ENCODE measurements around the gene NMU.

The NMU gene

GRCh38 chr4:55546506-55546755 is 89.7 kb downstream of the NMU start:
- CTCF ChIA-PET, result no interaction called here
- TF ChIP-seq ZNF398 (tag by site-specific recombination; IDR thresholded peaks at IDR 0.05), result peak; percentile 82
- TF ChIP-seq MZF1 (tag by site-specific recombination; IDR thresholded peaks at IDR 0.05; ENCODE audit: borderline replicate concordance), result no peak
- Histone ChIP-seq H3K36me3 (ENCODE audit: control insufficient read depth in 2 of 2, insufficient read depth in 1 of 2, low read length in 2 of 2) (no peaks in the 10 kb centered on the region), H3K4me1 (ENCODE audit: control insufficient read depth, insufficient read depth, low read length) (no peaks in the 10 kb centered on the region), H3K9me3 (ENCODE audit: control insufficient read depth, insufficient read depth, low read depth, low read length) (no peaks in the 10 kb centered on the region), H3K4me3 (ENCODE audit: low read depth, low read length) (peak overlapping the region; percentile 66), H3K27ac (ENCODE audit: extremely low read depth, low read depth, low read length) (peak overlapping the region; percentile 84)
- POLR2A ChIA-PET, result interaction anchor here (0.7 to 2.4 kb wide), 5 partner anchors 16 to 188 kb away, joined by 3 to 14 read pairs (median 6); partner anchors contain the start of gene TMEM165

- no peaks in the 10 kb centered on the region for H3K36me3 ChIP-seq (ENCODE audit: control insufficient read depth in 2 of 2, insufficient read depth in 1 of 2, low read length in 2 of 2)
- no peaks in the 10 kb centered on the region for H3K4me1 ChIP-seq (ENCODE audit: control insufficient read depth, insufficient read depth, low read length)
- H3K4me3 ChIP-seq (ENCODE audit: low read depth, low read length), result peak overlapping the region; percentile 66
- peak overlapping the region; percentile 84 for H3K27ac ChIP-seq (ENCODE audit: extremely low read depth, low read depth, low read length)
- H3K9me3 ChIP-seq (ENCODE audit: control insufficient read depth, insufficient read depth, low read depth, low read length), result no peaks in the 10 kb centered on the region
- POLR2A ChIA-PET, result interaction anchor here (0.7 to 2.4 kb wide), 5 partner anchors 16 to 188 kb away, joined by 3 to 14 read pairs (median 6); partner anchors contain the start of gene TMEM165
- CTCF ChIA-PET, result interaction anchor here (0.6 to 0.7 kb wide), 3 partner anchors 55 to 441 kb away, joined by 3 read pairs; no protein-coding TSS in a partner anchor
- TF ChIP-seq ZNF585B (tag by site-specific recombination; IDR thresholded peaks at IDR 0.05) (no peak), ZNF26 (tag by site-specific recombination; IDR thresholded peaks at IDR 0.05) (no peak), ZBTB11 (tag by site-specific recombination; conservative IDR thresholded peaks at IDR 0.05; ENCODE audit: low read depth) (peak; percentile 96), ZNF654 (tag by site-specific recombination; IDR thresholded peaks at IDR 0.05; ENCODE audit: low read depth) (no peak), ZNF433 (tag by site-specific recombination; IDR thresholded peaks at IDR 0.05; ENCODE audit: low read depth) (no peak), ZNF10 (tag by site-specific recombination; IDR thresholded peaks at IDR 0.05) (no peak), YY2 (tag by site-specific recombination; IDR thresholded peaks at IDR 0.05) (no peak), TCF7L2 (IDR thresholded peaks at IDR 0.05; ENCODE audit: borderline replicate concordance, low read depth, low read length) (no peak), WT1 (tag by site-specific recombination; IDR thresholded peaks at IDR 0.05) (no peak), ZNF335 (tag by site-specific recombination; conservative IDR thresholded peaks at IDR 0.05) (peak; percentile 52), OSR2 (tag by site-specific recombination; IDR thresholded peaks at IDR 0.05) (no peak), ZIC2 (tag by site-specific recombination; IDR thresholded peaks at IDR 0.05) (no peak), ZNF623 (tag by site-specific recombination; IDR thresholded peaks at IDR 0.05) (no peak), SP7 (tag by site-specific recombination; IDR thresholded peaks at IDR 0.05) (no peak), ZNF488 (tag by site-specific recombination; IDR thresholded peaks at IDR 0.05) (no peak), ZNF423 (tag by site-specific recombination; IDR thresholded peaks at IDR 0.05) (no peak), ZNF211 (tag by site-specific recombination; IDR thresholded peaks at IDR 0.05; ENCODE audit: low read depth) (no peak), ZNF707 (tag by site-specific recombination; IDR thresholded peaks at IDR 0.05) (no peak), ZBTB20 (tag by site-specific recombination; IDR thresholded peaks at IDR 0.05) (peak; percentile 95), ZBTB10 (tag by site-specific recombination; IDR thresholded peaks at IDR 0.05) (peak; percentile 60; the same call in 1 of the 2 replicates), GLIS2 (tag by site-specific recombination; IDR thresholded peaks at IDR 0.05) (no peak)
Observed at GRCh38 chr4:55545641-55546505, 90.2 kb downstream of the NMU start.
